ENCODE measurements around the gene PPP6R2.
"Not testable (repeated sequence)": the region's sequence is repeated elsewhere in the genome, so short reads cannot be mapped to it uniquely, and the experiment has no call there.

Gene PPP6R2

DNA sequence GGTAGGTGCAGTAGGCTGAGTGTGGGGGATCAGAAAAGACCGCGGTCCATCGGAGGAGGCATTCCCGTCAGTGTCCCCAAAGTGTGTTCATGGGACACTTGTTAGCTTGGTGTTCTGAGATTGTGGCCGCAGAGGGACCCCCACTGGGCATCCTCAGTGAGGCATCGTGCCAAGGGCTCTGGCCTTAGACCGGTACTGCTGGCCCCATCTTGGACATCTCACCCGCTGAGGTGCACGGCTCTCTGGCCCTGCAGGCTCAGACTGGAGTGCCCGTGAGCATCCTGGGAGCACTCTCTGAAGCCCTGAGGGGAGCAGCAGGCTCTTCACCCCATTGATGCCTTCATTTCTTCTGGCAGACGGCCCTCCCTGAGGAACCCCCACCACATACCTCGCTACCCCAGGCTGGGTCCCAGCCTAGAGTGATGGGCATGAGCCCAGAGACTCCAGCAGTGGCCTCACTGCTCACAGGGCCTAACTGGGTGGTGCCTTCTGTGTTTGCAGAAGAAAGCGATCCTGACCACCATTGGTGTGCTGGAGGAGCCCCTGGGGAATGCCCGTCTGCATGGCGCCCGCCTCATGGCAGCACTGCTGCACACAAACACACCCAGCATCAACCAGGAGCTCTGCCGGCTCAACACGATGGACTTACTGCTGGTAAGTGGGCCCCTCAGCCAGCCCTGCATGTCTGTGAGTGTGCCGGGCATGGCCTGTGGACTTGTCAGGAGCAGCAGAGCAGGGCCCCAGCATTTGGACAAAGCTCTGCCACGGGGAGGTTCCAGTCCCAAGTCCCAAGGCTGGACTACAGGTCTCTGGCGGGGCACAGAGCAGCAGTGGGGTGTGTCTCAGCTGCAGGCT lies 80.1 kb downstream of the PPP6R2 start:
- TF ChIP-seq, protein P1, sequence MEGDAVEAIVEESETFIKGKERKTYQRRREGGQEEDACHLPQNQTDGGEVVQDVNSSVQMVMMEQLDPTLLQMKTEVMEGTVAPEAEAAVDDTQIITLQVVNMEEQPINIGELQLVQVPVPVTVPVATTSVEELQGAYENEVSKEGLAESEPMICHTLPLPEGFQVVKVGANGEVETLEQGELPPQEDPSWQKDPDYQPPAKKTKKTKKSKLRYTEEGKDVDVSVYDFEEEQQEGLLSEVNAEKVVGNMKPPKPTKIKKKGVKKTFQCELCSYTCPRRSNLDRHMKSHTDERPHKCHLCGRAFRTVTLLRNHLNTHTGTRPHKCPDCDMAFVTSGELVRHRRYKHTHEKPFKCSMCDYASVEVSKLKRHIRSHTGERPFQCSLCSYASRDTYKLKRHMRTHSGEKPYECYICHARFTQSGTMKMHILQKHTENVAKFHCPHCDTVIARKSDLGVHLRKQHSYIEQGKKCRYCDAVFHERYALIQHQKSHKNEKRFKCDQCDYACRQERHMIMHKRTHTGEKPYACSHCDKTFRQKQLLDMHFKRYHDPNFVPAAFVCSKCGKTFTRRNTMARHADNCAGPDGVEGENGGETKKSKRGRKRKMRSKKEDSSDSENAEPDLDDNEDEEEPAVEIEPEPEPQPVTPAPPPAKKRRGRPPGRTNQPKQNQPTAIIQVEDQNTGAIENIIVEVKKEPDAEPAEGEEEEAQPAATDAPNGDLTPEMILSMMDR (IDR thresholded peaks at IDR 0.05; ENCODE audit: control insufficient read depth, extremely low read depth, insufficient read depth): no peak
- DNase-seq (ENCODE audit: low read depth): no peak

DNA sequence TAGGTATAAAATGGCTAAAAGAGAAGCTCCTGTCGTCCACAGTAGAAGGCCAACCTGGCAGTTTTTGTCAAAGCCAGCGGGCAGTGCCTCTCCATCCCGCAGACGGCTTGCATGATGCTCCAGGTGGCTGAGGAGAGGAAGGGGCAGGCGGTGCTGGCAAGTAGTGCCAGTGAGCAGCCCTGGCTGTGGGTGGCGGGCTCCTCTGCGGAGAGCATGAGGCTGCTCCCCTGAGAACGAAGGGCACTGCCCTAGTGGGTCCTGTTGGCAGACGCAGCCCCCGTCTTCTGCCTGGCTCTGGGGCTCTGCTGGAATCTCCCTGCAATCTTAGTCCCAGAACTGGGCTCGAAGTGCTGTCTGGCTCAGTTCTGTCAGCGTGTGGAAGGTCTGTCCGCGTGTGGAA lies 80.8 kb downstream of the PPP6R2 start:
- DNase-seq (ENCODE audit: low read depth): no peak
- TF ChIP-seq, protein P1 (IDR thresholded peaks at IDR 0.05; ENCODE audit: control insufficient read depth, extremely low read depth, insufficient read depth): no peak
- H3K4me3 ChIP-seq (ENCODE audit: low read depth, low read length): no peak overlapping the region

More for the DNA sequence above, 80.1 kb downstream of the PPP6R2 start:
- H3K4me3 ChIP-seq (ENCODE audit: low read depth, low read length): no peak overlapping the region

DNA sequence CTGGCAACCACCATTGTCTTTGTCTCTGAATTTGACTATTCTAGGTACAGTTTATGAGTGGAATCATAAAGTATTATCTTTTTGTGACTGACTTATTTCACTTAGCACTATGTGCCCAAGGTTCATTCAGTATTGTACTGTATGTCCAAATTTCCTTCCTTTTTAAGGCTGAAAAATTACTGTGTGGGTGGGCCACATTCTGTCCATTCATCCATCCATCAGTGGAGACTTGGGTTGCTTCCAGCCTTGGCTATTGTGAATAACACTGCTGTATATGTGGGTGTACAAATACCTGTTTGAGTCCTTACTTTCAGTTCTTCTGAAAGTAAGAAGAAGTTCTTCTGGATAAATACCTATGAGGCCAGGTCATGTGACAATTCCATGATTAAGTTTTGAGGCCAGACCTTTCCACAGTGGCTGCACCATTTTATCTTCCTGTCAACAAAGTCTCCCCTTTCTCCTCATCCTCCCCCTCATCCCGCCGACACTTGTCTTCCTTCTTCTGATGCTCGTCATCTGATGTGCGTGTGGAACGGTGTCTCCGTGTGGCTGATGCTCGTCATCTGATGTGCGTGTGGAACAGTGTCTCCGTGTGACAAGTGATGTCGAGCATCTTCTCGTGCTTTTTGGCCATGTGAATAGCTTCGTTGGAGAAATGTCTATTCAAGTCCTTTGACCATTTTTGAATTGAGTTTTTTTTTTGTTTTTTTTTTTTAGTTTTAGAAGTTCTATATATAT lies 82.2 kb downstream of the PPP6R2 start:
- no peak for DNase-seq (ENCODE audit: low read depth)
- TF ChIP-seq, protein P1 (IDR thresholded peaks at IDR 0.05; ENCODE audit: control insufficient read depth, extremely low read depth, insufficient read depth): no peak
- no peak overlapping the region for H3K4me3 ChIP-seq (ENCODE audit: low read depth, low read length)

DNA sequence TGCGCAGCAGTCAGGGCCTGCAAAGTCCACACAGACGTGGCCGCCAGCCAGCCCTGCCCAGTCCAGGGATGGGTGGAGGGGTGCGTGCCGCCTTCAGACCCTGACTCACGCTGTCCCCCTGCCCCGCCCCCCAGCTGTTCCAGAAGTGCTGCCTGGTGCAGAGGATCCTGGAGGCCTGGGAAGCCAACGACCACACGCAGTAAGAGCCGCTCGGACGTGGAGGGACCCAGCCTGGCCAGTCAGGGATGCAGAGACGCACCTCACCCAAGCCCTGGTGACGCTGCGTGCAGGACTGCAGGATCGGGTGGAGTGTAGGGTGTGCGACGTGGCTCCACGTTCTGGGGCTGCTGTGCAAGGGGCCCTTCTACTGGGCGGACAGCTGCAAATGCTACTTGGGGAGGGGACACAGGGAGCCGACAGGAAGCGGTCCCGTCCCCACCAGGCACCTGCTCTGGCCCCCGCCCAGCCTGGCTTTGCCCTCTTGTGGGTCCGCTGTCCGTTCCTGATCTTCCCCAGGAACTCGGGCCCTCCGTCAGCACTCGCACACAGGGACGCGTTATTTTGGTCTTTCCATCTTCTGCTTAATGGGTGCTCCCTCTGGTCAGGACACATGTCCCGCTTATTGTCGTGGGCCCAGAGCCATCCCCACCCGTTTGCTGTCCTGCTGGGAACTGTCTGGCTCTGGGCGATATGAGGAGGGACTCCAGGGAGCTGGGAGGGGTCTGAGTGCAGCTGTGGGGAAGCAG lies 89.2 kb downstream of the PPP6R2 start:
- TF ChIP-seq, protein P1 (IDR thresholded peaks at IDR 0.05; ENCODE audit: control insufficient read depth, extremely low read depth, insufficient read depth): no peak
- DNase-seq (ENCODE audit: low read depth): no peak
- H3K4me3 ChIP-seq (ENCODE audit: low read depth, low read length): no peak overlapping the region

DNA sequence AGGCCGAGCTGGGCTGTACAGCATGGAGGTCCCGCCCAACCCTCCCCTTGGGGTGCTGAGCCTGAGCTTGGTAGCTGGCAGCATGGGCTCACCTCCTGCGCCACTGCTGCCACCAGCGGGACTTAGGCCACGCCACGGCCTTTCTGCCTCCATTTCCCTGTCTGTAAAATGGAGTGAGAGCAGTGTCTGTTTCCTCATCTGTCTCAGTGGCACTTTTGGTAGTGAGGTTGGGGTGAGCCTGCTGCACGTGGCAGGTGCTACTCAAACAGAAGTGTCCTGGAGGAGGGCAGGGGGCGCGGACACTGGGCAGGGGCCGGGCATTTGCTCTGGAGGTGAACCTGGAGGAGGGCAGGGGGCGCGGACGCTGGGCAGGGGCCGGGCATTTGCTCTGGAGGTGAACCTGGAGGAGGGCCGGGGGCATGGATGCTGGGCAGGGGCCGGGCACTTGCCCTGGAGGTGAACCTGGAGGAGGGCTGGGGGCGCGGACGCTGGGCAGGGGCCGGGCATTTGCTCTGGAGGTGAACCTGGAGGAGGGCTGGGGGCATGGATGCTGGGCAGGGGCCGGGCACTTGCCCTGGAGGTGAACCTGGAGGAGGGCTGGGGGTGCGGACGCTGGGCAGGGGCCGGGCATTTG lies 89.9 kb downstream of the PPP6R2 start:
- not testable (repeated sequence) for DNase-seq (ENCODE audit: low read depth); H3K4me3 ChIP-seq (ENCODE audit: low read depth, low read length)

DNA sequence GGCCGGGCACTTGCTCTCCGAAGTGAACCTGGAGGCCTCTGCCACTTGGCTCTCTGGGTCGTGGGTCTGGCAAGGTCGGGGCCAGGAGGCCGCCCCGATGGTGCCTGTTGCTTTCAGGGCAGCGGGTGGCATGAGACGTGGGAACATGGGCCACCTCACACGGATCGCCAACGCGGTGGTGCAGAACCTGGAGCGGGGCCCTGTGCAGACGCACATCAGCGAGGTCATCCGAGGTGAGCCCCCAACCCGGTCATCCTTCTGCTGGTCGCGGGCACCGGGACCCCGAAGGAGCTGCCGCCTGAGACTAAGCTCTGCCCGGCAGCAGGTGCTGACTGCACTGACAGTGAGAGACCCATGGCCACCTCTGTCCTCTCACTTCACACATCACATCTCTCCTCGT lies 91.7 kb downstream of the PPP6R2 start:
- H3K4me3 ChIP-seq (ENCODE audit: low read depth, low read length): no peak overlapping the region
- TF ChIP-seq, protein P1 (IDR thresholded peaks at IDR 0.05; ENCODE audit: control insufficient read depth, extremely low read depth, insufficient read depth): no peak
- DNase-seq (ENCODE audit: low read depth): no peak

Data from LNCaP clone FGC (cell line).